Measurements from ENCODE around the gene RBFOX1.

The RBFOX1 gene

GRCh38 chr16:7521834-7522233, 189.2 kb downstream of the RBFOX1 start:
- DNase-seq (ENCODE audit: low read depth): no peak

- no peak for DNase-seq (ENCODE audit: low read depth)
These were observed 191.8 kb downstream of the RBFOX1 start for GRCh38 chr16:7524419-7524818.

- DNase-seq (ENCODE audit: low read depth): no peak
These were observed 194.1 kb downstream of the RBFOX1 start for GRCh38 chr16:7526736-7527135.

GRCh38 chr16:7532534-7532933, 199.9 kb downstream of the RBFOX1 start:
- no peak for DNase-seq (ENCODE audit: low read depth)

GRCh38 chr16:7534749-7535148, 202.1 kb downstream of the RBFOX1 start:
- DNase-seq (ENCODE audit: low read depth): no peak

- DNase-seq (ENCODE audit: low read depth): no peak
These were observed 208.4 kb downstream of the RBFOX1 start for GRCh38 chr16:7541026-7541425.

GRCh38 chr16:7545251-7545650, 212.6 kb downstream of the RBFOX1 start:
- DNase-seq (ENCODE audit: low read depth): no peak

- no peak for DNase-seq (ENCODE audit: low read depth)
These were observed 214.3 kb downstream of the RBFOX1 start for GRCh38 chr16:7546948-7547347.

- DNase-seq (ENCODE audit: low read depth): no peak
These were observed 215.1 kb downstream of the RBFOX1 start for GRCh38 chr16:7547736-7548135.

GRCh38 chr16:7548796-7549318, 216.2 kb downstream of the RBFOX1 start:
- no peak for DNase-seq (ENCODE audit: low read depth)

GRCh38 chr16:7550096-7550495, 217.5 kb downstream of the RBFOX1 start:
- no peak for DNase-seq (ENCODE audit: low read depth)

- DNase-seq (ENCODE audit: low read depth): no peak
These were observed 222.8 kb downstream of the RBFOX1 start for GRCh38 chr16:7555459-7555858.

GRCh38 chr16:7561908-7562405, 229.3 kb downstream of the RBFOX1 start:
- no peak for DNase-seq (ENCODE audit: low read depth)

GRCh38 chr16:7566360-7566759, 233.7 kb downstream of the RBFOX1 start:
- no peak for DNase-seq (ENCODE audit: low read depth)

GRCh38 chr16:7571366-7571765, 238.7 kb downstream of the RBFOX1 start:
- no peak for DNase-seq (ENCODE audit: low read depth)

GRCh38 chr16:7577588-7577987, 244.9 kb downstream of the RBFOX1 start:
- no peak for DNase-seq (ENCODE audit: low read depth)

GRCh38 chr16:7579454-7579853, 246.8 kb downstream of the RBFOX1 start:
- no peak for DNase-seq (ENCODE audit: low read depth)

GRCh38 chr16:7581175-7581574, 248.5 kb downstream of the RBFOX1 start:
- DNase-seq (ENCODE audit: low read depth): no peak

GRCh38 chr16:7583396-7583795, 250.8 kb downstream of the RBFOX1 start:
- no peak for DNase-seq (ENCODE audit: low read depth)

- DNase-seq (ENCODE audit: low read depth): no peak
These were observed 251.9 kb downstream of the RBFOX1 start for GRCh38 chr16:7584561-7584960.

GRCh38 chr16:7585705-7586104, 253.1 kb downstream of the RBFOX1 start:
- no peak for DNase-seq (ENCODE audit: low read depth)

GRCh38 chr16:7590934-7591333, 258.3 kb downstream of the RBFOX1 start:
- no peak for DNase-seq (ENCODE audit: low read depth)

GRCh38 chr16:7596308-7596707, 263.7 kb downstream of the RBFOX1 start:
- no peak for DNase-seq (ENCODE audit: low read depth)

GRCh38 chr16:7597677-7598076, 265.0 kb downstream of the RBFOX1 start:
- DNase-seq (ENCODE audit: low read depth): no peak

GRCh38 chr16:7601100-7601499, 268.5 kb downstream of the RBFOX1 start:
- DNase-seq (ENCODE audit: low read depth): no peak
